Kidney (tissue), 14 donors: ENCODE measurements around the gene C19orf81. TPM values are rescaled to one million over a fixed set of nuclear protein-coding genes. Genes with fewer than 3 reads are reported as not detected.
"Not testable (repeated sequence)": the region's sequence is repeated elsewhere in the genome, so short reads cannot be mapped to it uniquely, and the experiment has no call there.

Experiments
- DNase-seq, 5 donors: peaks; one replicate each; pipeline ENCODE4 v3.0.0-alpha.2; 2013 to 2020
- FAIRE-seq: peaks from 2 replicates; lab custom pipeline; 2012; peaks lifted over from hg19 to GRCh38; lab: Jason Lieb, UNC
- H3K27ac ChIP-seq, 2 donors: one replicate each; pipeline ENCODE4 v1.7.0; 2013; ENCODE audit warnings: low read depth in 2 of 2, low read length in 2 of 2, inconsistent platforms in 1 of 2
- H3K27me3 ChIP-seq: one replicate; pipeline ENCODE4 v1.7.1; 2013; ENCODE audit warnings: low read length, inconsistent platforms; ENCODE audit not compliant: control insufficient read depth, insufficient read depth
- H3K36me3 ChIP-seq, 3 donors: one replicate each; pipeline versions ENCODE4 v1.7.0 to v1.7.1; 2013; ENCODE audit warnings: low read length in 3 of 3, control low read depth in 1 of 3, inconsistent platforms in 1 of 3; ENCODE audit not compliant: insufficient read depth in 3 of 3, control insufficient read depth in 2 of 3
- H3K4me1 ChIP-seq, 3 donors: one replicate each; pipeline versions ENCODE4 v1.7.0 to v1.7.1; 2013; ENCODE audit warnings: low read length in 3 of 3, inconsistent platforms in 1 of 3, low read depth in 1 of 3; ENCODE audit not compliant: control insufficient read depth in 2 of 3, insufficient read depth in 2 of 3
- H3K4me3 ChIP-seq, 3 donors: one replicate each; pipeline versions ENCODE4 v1.7.0 to v1.8.1; 2013; ENCODE audit warnings: low read length in 3 of 3, control low read depth in 1 of 3, inconsistent platforms in 1 of 3
- H3K9ac ChIP-seq, 3 donors: one replicate each; pipeline versions ENCODE4 v1.7.0 to v1.7.1; 2013; ENCODE audit warnings: low read length in 3 of 3, control low read depth in 1 of 3, inconsistent platforms in 1 of 3
- H3K9me3 ChIP-seq, 3 donors: one replicate each; pipeline versions ENCODE4 v1.7.0 to v1.7.1; 2013; ENCODE audit warnings: low read length in 3 of 3, control low read depth in 1 of 3, inconsistent platforms in 1 of 3; ENCODE audit not compliant: control insufficient read depth in 2 of 3, insufficient read depth in 1 of 3
- CTCF ChIP-seq: IDR thresholded peaks from 3 replicates; pipeline ENCODE4 v1.5.1; 2012; ENCODE audit warnings: mild to moderate bottlenecking, moderate library complexity, borderline replicate concordance; ENCODE audit not compliant: insufficient read depth; ENCODE audit errors: extremely low read depth
- intact Hi-C: fragments of 100-400 bp; cut with DNase I; formaldehyde crosslinking; loops from one replicate; pipeline ENCODE4 v1.11.1; 2022
- polyA plus RNA-seq: library from polyadenylated mRNA; stranded (reverse); fragments of 350-450 nt; fragmentation: Illumina TruSeq; extraction: RNeasy Lipid Tissue Mini Kit (QIAGEN cat#74804); gene quantifications from one replicate; pipeline ENCODE4 v1.2.3, GENCODE V29; 2014; ENCODE audit warnings: low read depth, low replicate concordance; ENCODE audit not compliant: insufficient read depth
- total RNA-seq: library from RNA; stranded (reverse); fragmentation: NEBNext Ultra II Directional; extraction: Animal tissue kit (Norgen Biotek cat#: 25700); gene quantifications from one replicate; pipeline ENCODE4 v1.2.1, GENCODE V29; 2021
- donor health status: control.
- donor health status: control.
- donor health status: control.
- donor health status: control.
- donor health status: control.
- donor health status: DM: yes; HTN: yes; CAD: no.
- donor health status: Normal renal cell carcinoma (clear cell type).

Gene C19orf81
- total and polyA plus RNA-seq, 2 donors from 2014 or later: 1.6 to 3.0 TPM

- no peak for FAIRE-seq
- H3K27me3 ChIP-seq: peaks cover 11% of the 10 kb centered on the region
- intact Hi-C loops: no loop called here
Observed at GRCh38 chr19:50602496-50602895, 46.7 kb upstream of the C19orf81 start.

GRCh38 chr19:50602935-50603334, 46.3 kb upstream of the C19orf81 start:
- Histone ChIP-seq H3K27me3 (peaks cover 11% of the 10 kb centered on the region), H3K9me3 (peaks cover 0 to 2% (median 0%) of the 10 kb centered on the region in 3 donors), H3K9ac (no peak overlapping the region), H3K4me1 (no peaks in the 10 kb centered on the region), H3K27ac (no peak overlapping the region), H3K4me3 (no peak overlapping the region), H3K36me3 (no peaks in the 10 kb centered on the region)
- TF ChIP-seq CTCF: no peak
- intact Hi-C loops: no loop called here
- FAIRE-seq: no peak
- DNase-seq: no peak

More at GRCh38 chr19:50602496-50602895, 46.7 kb upstream of the C19orf81 start:
- H3K27ac ChIP-seq: no peak overlapping the region
- H3K9ac ChIP-seq: no peak overlapping the region
- no peak for TF ChIP-seq CTCF
- peaks cover 0 to 2% (median 0%) of the 10 kb centered on the region in 3 donors for H3K9me3 ChIP-seq
- no peak overlapping the region for H3K4me3 ChIP-seq
- H3K36me3 ChIP-seq: no peaks in the 10 kb centered on the region
- H3K4me1 ChIP-seq: no peaks in the 10 kb centered on the region
- DNase-seq: no peak

GRCh38 chr19:50604264-50605073, 44.8 kb upstream of the C19orf81 start:
- H3K27me3 ChIP-seq: peaks cover 11% of the 10 kb centered on the region
- FAIRE-seq, H3K36me3 ChIP-seq, H3K9me3 ChIP-seq, DNase-seq, H3K9ac ChIP-seq, intact Hi-C loops, H3K4me1 ChIP-seq, H3K4me3 ChIP-seq, H3K27ac ChIP-seq: not testable (repeated sequence)

GRCh38 chr19:50606059-50606836, 43.0 kb upstream of the C19orf81 start:
- not testable (repeated sequence) for H3K4me3 ChIP-seq

More at GRCh38 chr19:50606059-50606836, 43.0 kb upstream of the C19orf81 start:
- FAIRE-seq, H3K9ac ChIP-seq, H3K36me3 ChIP-seq, H3K27ac ChIP-seq, H3K9me3 ChIP-seq, intact Hi-C loops, H3K4me1 ChIP-seq: not testable (repeated sequence)
- H3K27me3 ChIP-seq: peaks cover 11% of the 10 kb centered on the region
- DNase-seq: peak in 3 of 5 donors; percentile 9 to 63 (median 46)
